ENCODE results near the gene CHN1.

CHN1 gene

GRCh38 chr2:174827371-174828369 lies 177.5 kb downstream of the CHN1 start:
- DNase-seq (ENCODE audit: low read depth), result peak; percentile 23

GRCh38 chr2:174826051-174826450 lies 179.1 kb downstream of the CHN1 start:
- DNase-seq (ENCODE audit: low read depth), result peak; percentile 20

- DNase-seq (ENCODE audit: low read depth), result no peak
Observed at GRCh38 chr2:174824068-174824467, 181.1 kb downstream of the CHN1 start.

- DNase-seq (ENCODE audit: low read depth), result no peak
Observed at GRCh38 chr2:174821628-174822027, 183.6 kb downstream of the CHN1 start.

- no peak for DNase-seq (ENCODE audit: low read depth)
Observed at GRCh38 chr2:174820361-174820760, 184.8 kb downstream of the CHN1 start.

GRCh38 chr2:174815526-174815925 lies 189.7 kb downstream of the CHN1 start:
- peak; percentile 47 for DNase-seq (ENCODE audit: low read depth)

- no peak for DNase-seq (ENCODE audit: low read depth)
Observed at GRCh38 chr2:174812037-174812436, 193.1 kb downstream of the CHN1 start.

- no peak for DNase-seq (ENCODE audit: low read depth)
Observed at GRCh38 chr2:174807931-174808330, 197.2 kb downstream of the CHN1 start.

- DNase-seq (ENCODE audit: low read depth), result no peak
Observed at GRCh38 chr2:174805803-174806202, 199.4 kb downstream of the CHN1 start.

GRCh38 chr2:174802459-174802858 lies 202.7 kb downstream of the CHN1 start:
- peak; percentile 31 for DNase-seq (ENCODE audit: low read depth)

GRCh38 chr2:174800436-174801205 lies 204.6 kb downstream of the CHN1 start:
- no peak for DNase-seq (ENCODE audit: low read depth)

GRCh38 chr2:174798801-174799200 lies 206.4 kb downstream of the CHN1 start:
- DNase-seq (ENCODE audit: low read depth), result no peak

- DNase-seq (ENCODE audit: low read depth), result peak; percentile 49
Observed at GRCh38 chr2:174797781-174798276, 207.4 kb downstream of the CHN1 start.

GRCh38 chr2:174796319-174796771 lies 208.8 kb downstream of the CHN1 start:
- no peak for DNase-seq (ENCODE audit: low read depth)

- DNase-seq (ENCODE audit: low read depth), result peak; percentile 64
Observed at GRCh38 chr2:174794851-174795374, 210.3 kb downstream of the CHN1 start.

GRCh38 chr2:174792309-174793025 lies 212.7 kb downstream of the CHN1 start:
- peak; percentile 34 for DNase-seq (ENCODE audit: low read depth)

- DNase-seq (ENCODE audit: low read depth), result no peak
Observed at GRCh38 chr2:174791746-174792280, 213.4 kb downstream of the CHN1 start.

- DNase-seq (ENCODE audit: low read depth), result no peak
Observed at GRCh38 chr2:174791020-174791419, 214.2 kb downstream of the CHN1 start.

- DNase-seq (ENCODE audit: low read depth), result no peak
Observed at GRCh38 chr2:174789001-174789400, 216.2 kb downstream of the CHN1 start.

- DNase-seq (ENCODE audit: low read depth), result no peak
Observed at GRCh38 chr2:174788291-174788929, 216.8 kb downstream of the CHN1 start.

All from iris pigment epithelial cell (primary cell).